GM12878 (cell line): Measurements from ENCODE around the gene AATF. TPM values are rescaled to one million over a fixed set of nuclear protein-coding genes. Genes with fewer than 3 reads are reported as not detected.

Experiments
- ATAC-seq: fragments of 200-7000 bp; cut with Tn5 transposase; 3 replicates; pipeline ENCODE4 v1.9.1; 2020; ENCODE audit warnings: mild to moderate bottlenecking, moderate library complexity
- BruUV-seq: library from RNA; stranded (reverse); fragments of 400-500 nt; replicated peaks from 2 replicates; lab custom pipeline; 2021; lab: Mats Ljungman, UMichigan
- CTCF ChIA-PET: fragments of 300-600 bp; sonication (Branson Sonifier 250); formaldehyde crosslinking; extraction: SDS; loops from one replicate; lab custom pipeline; 2021; ENCODE audit warnings: inconsistent platforms; lab: Yijun Ruan, JAX
- POLR2A ChIA-PET: fragments of 350-600 bp; formaldehyde crosslinking; extraction: SDS; loops from one replicate; lab custom pipeline; 2021; ENCODE audit warnings: inconsistent platforms; lab: Charles Lee
- RAD21 ChIA-PET: fragments of 300-600 bp; sonication (Branson Sonifier 250); formaldehyde crosslinking; loops from one replicate; lab custom pipeline; 2023; ENCODE audit warnings: antibody characterized with exemption; ENCODE audit not compliant: unreplicated experiment; lab: Charles Lee
- SMC1A ChIA-PET: fragments of 300-600 bp; sonication (Branson Sonifier 250); formaldehyde crosslinking; loops from one replicate; lab custom pipeline; 2023; ENCODE audit not compliant: unreplicated experiment, uncharacterized antibody; lab: Charles Lee
- DNase-seq: peaks from one replicate; pipeline ENCODE4 v3.0.0-alpha.2; 2011; ENCODE audit warnings: low read depth, low spot score
- FAIRE-seq: peaks from 3 replicates; lab custom pipeline; 2011; peaks lifted over from hg19 to GRCh38; lab: Jason Lieb, UNC
- H2AFZ ChIP-seq: 2 replicates; pipeline ENCODE4 v1.6.0; 2011; ENCODE audit warnings: low read depth, low read length, control low read depth; ENCODE audit not compliant: control insufficient read depth
- H3K27ac ChIP-seq: 2 replicates; pipeline ENCODE4 v1.5.1; 2011; ENCODE audit warnings: control low read depth; ENCODE audit not compliant: control insufficient read depth, insufficient read depth
- H3K27me3 ChIP-seq, 2 experiments: replicated peaks in 1 of 2; 2 replicates each; pipeline versions ENCODE4 v1.6.0 to v1.6.1; 2011; ENCODE audit warnings: low read length in 1 of 2; ENCODE audit not compliant: control insufficient read depth in 2 of 2, insufficient read depth in 2 of 2
- H3K36me3 ChIP-seq, 2 experiments: 2 replicates each; pipeline ENCODE4 v1.5.1; 2011; ENCODE audit warnings: low read length in 1 of 2; ENCODE audit not compliant: control insufficient read depth in 2 of 2, insufficient read depth in 2 of 2
- H3K4me1 ChIP-seq: 2 replicates; pipeline ENCODE4 v1.6.1; 2011; ENCODE audit warnings: mild to moderate bottlenecking, low read length, moderate library complexity, mixed read lengths; ENCODE audit not compliant: control insufficient read depth, insufficient read depth
- H3K4me2 ChIP-seq: 2 replicates; pipeline ENCODE4 v1.6.0; 2011; ENCODE audit warnings: control low read depth; ENCODE audit not compliant: control insufficient read depth, insufficient read depth
- H3K4me3 ChIP-seq: fragments of 200-600 bp; sonication (generic); 2 replicates; pipeline ENCODE4 v1.5.1; 2016
- H3K79me2 ChIP-seq: 2 replicates; pipeline ENCODE4 v1.6.0; 2011; ENCODE audit warnings: low read length; ENCODE audit not compliant: control insufficient read depth, insufficient read depth
- H3K9ac ChIP-seq: 2 replicates; pipeline ENCODE4 v1.8.0; 2011; ENCODE audit warnings: low read length, control low read depth, mixed read lengths; ENCODE audit not compliant: control insufficient read depth, insufficient read depth
- H3K9me3 ChIP-seq: replicated peaks from 3 replicates; pipeline ENCODE4 v1.5.1; 2011; ENCODE audit warnings: mild to moderate bottlenecking, low read length; ENCODE audit not compliant: control insufficient read depth, insufficient read depth
- H4K20me1 ChIP-seq: 2 replicates; pipeline ENCODE4 v1.6.0; 2011; ENCODE audit not compliant: control insufficient read depth, insufficient read depth
- HDAC6 ChIP-seq: fragments of 200-600 bp; sonication (generic); IDR thresholded peaks from one replicate; pipeline ENCODE4 v1.8.0; 2017; ENCODE audit warnings: antibody characterized with exemption; ENCODE audit not compliant: unreplicated experiment
- IKZF2 ChIP-seq, 2 experiments: fragments of 450-650 bp; IDR thresholded peaks; 2 replicates each; pipeline ENCODE4 v1.6.1; 2017; ENCODE audit warnings: mild to moderate bottlenecking in 2 of 2, moderate library complexity in 2 of 2
- NR2C2 ChIP-seq: IDR thresholded peaks from 2 replicates; pipeline ENCODE4 v1.6.1; 2011; ENCODE audit warnings: borderline replicate concordance, low read depth; ENCODE audit not compliant: control insufficient read depth, insufficient read length
- RAD51 ChIP-seq: fragments of 450-650 bp; IDR thresholded peaks from 2 replicates; pipeline ENCODE4 v1.6.1; 2016; ENCODE audit warnings: moderate library complexity, mild to moderate bottlenecking, inconsistent platforms
- SMAD5 ChIP-seq: IDR thresholded peaks from 2 replicates; pipeline ENCODE4 v1.6.1; 2016; ENCODE audit warnings: antibody characterized with exemption, low read depth
- YBX1 ChIP-seq: fragments of 450-650 bp; IDR thresholded peaks from 2 replicates; pipeline ENCODE4 v1.6.1; 2016; ENCODE audit warnings: antibody characterized with exemption
- ZBTB33 ChIP-seq: fragments of 450-650 bp; IDR thresholded peaks from 2 replicates; pipeline ENCODE4 v1.6.1; 2017; ENCODE audit warnings: mild to moderate bottlenecking
- ZNF384 ChIP-seq: IDR thresholded peaks from 2 replicates; pipeline ENCODE4 v1.6.1; 2012; ENCODE audit warnings: low read depth, mild to moderate bottlenecking, low read length, improper control_type of control experiment, borderline replicate concordance
- WGBS: methylation state at CpG from one replicate; pipeline ENCODE4 v1.1.6; 2016; ENCODE audit warnings: low lambda C conversion rate; ENCODE audit not compliant: insufficient replicate concordance, insufficient coverage; ENCODE audit errors: missing lambda C conversion rate; 5-methylcytosine and 5-hydroxymethylcytosine counted together
- in situ Hi-C: fragments of 300-500 bp; cut with MboI; formaldehyde crosslinking; loops from 9 replicates; pipeline ENCODE4 v1.14.3; 2018; ENCODE audit warnings: mixed read lengths
- intact Hi-C: fragments of 100-400 bp; cut with micrococcal nuclease; formaldehyde crosslinking; loops from one replicate; pipeline ENCODE4 v1.14.2; 2022; ENCODE audit not compliant: unreplicated experiment
- polyA plus RNA-seq, 11 experiments: library from polyadenylated mRNA; depleted of rRNA in 4 of 11; unstranded in 6 of 11; stranded (reverse) in 5 of 11; fragments of >200 nt; fragmentation: Nextera tagmentation in 4 of 11; fragmentation: Illumina TruSeq in 1 of 11; extraction: Ambion mirVana in 4 of 11; extraction: Trizol in 1 of 11; gene quantifications; 1 replicate in 1 of 11; 2 replicates in 10 of 11; pipeline versions ENCODE4 v1.2.1 to v1.2.3, GENCODE V29; 2011 to 2016; ENCODE audit warnings: inconsistent platforms in 2 of 11, missing spikeins in 2 of 11, low read depth in 1 of 11
- total RNA-seq, 4 experiments: library from RNA; depleted of rRNA in 3 of 4; stranded (reverse); fragments of >200 nt in 3 of 4; fragmentation: Illumina TruSeq in 1 of 4; extraction: Trizol in 1 of 4; gene quantifications; 2 replicates each; pipeline versions ENCODE4 v1.2.1 to v1.2.3, GENCODE V29; 2013 to 2021

AATF gene
- total and polyA plus RNA-seq, 10 of the 15 experiments (the other 5 are each of a cell fraction or from before 2014, with no cell fraction given): 36.8 to 110 (median 77.9) TPM

GRCh38 chr17:37082311-37082860, 133.6 kb downstream of the AATF start:
- peaks cover 5 to 8% of the 10 kb centered on the region in 2 experiments; a peak in 2 of 4 replicates for H3K36me3 ChIP-seq
- no peak overlapping the region for H3K4me3 ChIP-seq
- intact Hi-C loops: no loop called here
- in situ Hi-C loops: no loop called here
- ChIA-PET CTCF (interaction anchor here (0.6 kb wide), 1 partner anchor 184 kb away, joined by 3 read pairs; no protein-coding TSS in a partner anchor), POLR2A (no interaction called here), SMC1A (interaction anchor here (0.8 kb wide), 1 partner anchor 28 kb away, joined by 3 read pairs; no protein-coding TSS in a partner anchor), RAD21 (no interaction called here)
- H3K27ac ChIP-seq: no peak overlapping the region
- FAIRE-seq (no peak), ATAC-seq (no peak), DNase-seq (no peak)
- H3K4me2 ChIP-seq: no peak overlapping the region
- TF ChIP-seq YBX1 (no peak), ZBTB33 (no peak)
- no peak overlapping the region for H3K9ac ChIP-seq
- H4K20me1 ChIP-seq: no peaks in the 10 kb centered on the region
- no TSS peak for BruUV-seq
- H3K9me3 ChIP-seq: no peaks in the 10 kb centered on the region
- H2AFZ ChIP-seq: no peak overlapping the region
- no peaks in the 10 kb centered on the region for H3K4me1 ChIP-seq
- H3K27me3 ChIP-seq: no peaks in the 10 kb centered on the region
- 90% methylated on average over 8 of the region's 8 CpGs for WGBS
- no peaks in the 10 kb centered on the region for H3K79me2 ChIP-seq

DNA sequence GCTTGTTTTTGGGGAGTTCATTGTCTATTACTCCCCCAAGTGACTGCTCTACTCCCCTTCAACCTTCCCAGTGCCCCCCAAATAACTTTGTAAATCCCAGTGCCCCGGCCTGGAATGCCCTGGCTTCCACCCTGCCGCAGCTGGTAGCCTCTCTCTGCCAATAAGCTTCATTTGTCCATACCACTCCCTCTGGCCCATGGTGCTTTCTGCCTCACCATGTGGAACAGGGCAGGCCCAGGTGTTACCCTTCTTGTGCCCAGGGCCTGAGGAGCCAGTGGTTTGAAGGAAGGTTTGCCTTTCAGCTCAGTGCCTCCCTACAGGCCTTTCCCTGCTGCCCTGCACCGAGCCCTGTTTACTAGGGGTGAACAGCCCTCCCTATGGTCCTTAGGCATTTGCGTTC, 134.2 kb downstream of the AATF start:
- POLR2A ChIA-PET: no interaction called here
- CTCF ChIA-PET: no interaction called here
- intact Hi-C loops: no loop called here
- DNase-seq (no peak), ATAC-seq (no peak), FAIRE-seq (no peak)
- H2AFZ ChIP-seq: no peak overlapping the region
- 98% methylated on average over 4 of the region's 4 CpGs for whole genome bisulfite sequencing
- no peak overlapping the region for H3K9ac ChIP-seq
- no peak overlapping the region for H3K27ac ChIP-seq
- RAD21 ChIA-PET: no interaction called here
- H4K20me1 ChIP-seq: no peaks in the 10 kb centered on the region
- H3K4me1 ChIP-seq: no peaks in the 10 kb centered on the region
- no peak overlapping the region for H3K4me3 ChIP-seq
- TF ChIP-seq IKZF2 (IDR thresholded peaks at IDR 0.05) (no peak), SMAD5 (no peak), RAD51 (no peak), YBX1 (no peak), ZNF384 (no peak), HDAC6 (no peak), NR2C2 (no peak)
- H3K9me3 ChIP-seq: no peaks in the 10 kb centered on the region
- H3K36me3 ChIP-seq: peaks cover 7 to 8% of the 10 kb centered on the region in 2 experiments; a peak in 2 of 4 replicates
- in situ Hi-C loops: no loop called here
- no TSS peak for BruUV-seq
- SMC1A ChIA-PET: no interaction called here
- no peaks in the 10 kb centered on the region for H3K27me3 ChIP-seq
- H3K79me2 ChIP-seq: no peaks in the 10 kb centered on the region
- no peak overlapping the region for H3K4me2 ChIP-seq
